Loucy (cell line): ENCODE results near the gene ZGRF1.

ENCODE experiments used
- CTCF ChIP-seq: fragments of 200-600 bp; sonication (generic); conservative IDR thresholded peaks from 2 replicates; pipeline ENCODE4 v1.5.1; 2014; ENCODE audit warnings: mild to moderate bottlenecking, antibody characterized with exemption, low read length
- EZH2phosphoT487 ChIP-seq: fragments of 200-600 bp; IDR thresholded peaks from 2 replicates; pipeline ENCODE4 v1.6.1; 2018; ENCODE audit warnings: antibody characterized with exemption, mild to moderate bottlenecking, moderate library complexity, borderline replicate concordance

DNA sequence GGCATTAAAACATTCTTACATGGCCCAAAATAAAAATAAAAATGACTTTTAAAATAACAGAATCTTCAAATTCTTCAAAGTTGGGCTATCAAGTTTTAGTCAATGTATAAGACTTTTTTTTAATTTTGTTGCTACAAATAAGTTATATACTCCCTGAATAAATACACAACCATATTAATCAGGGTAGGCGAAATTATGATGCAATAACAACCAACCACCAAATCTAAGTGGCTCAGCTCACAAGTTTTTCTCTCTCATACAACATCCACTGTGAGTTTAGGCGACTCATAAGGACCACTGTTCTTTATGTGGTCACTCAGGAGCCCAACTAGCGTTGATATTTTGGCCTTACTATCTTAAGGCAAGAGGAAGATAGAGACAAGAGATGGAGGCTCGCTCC lies 131.9 kb downstream of the ZGRF1 start:
- no peak for TF ChIP-seq CTCF
- no peak for TF ChIP-seq EZH2phosphoT487
